AG09309 (cell line): ENCODE measurements around the gene SERBP1.
"Not testable (repeated sequence)": the region's sequence is repeated elsewhere in the genome, so short reads cannot be mapped to it uniquely, and the experiment has no call there.

ENCODE experiments used
- DNase-seq: peaks from one replicate; pipeline ENCODE4 v3.0.0-alpha.2; 2010; ENCODE audit warnings: low read depth
- H3K4me3 ChIP-seq: 2 replicates; pipeline ENCODE4 v1.5.1; 2011; ENCODE audit warnings: mild to moderate bottlenecking, low read depth, low read length, moderate library complexity; ENCODE audit not compliant: control insufficient read depth
- TF ChIP-seq, protein P1 (sequence below): IDR thresholded peaks from 2 replicates; pipeline ENCODE4 v1.5.1; 2011; ENCODE audit warnings: mild to moderate bottlenecking, low read depth, low read length, inconsistent platforms; ENCODE audit not compliant: insufficient read depth, control insufficient read depth; ENCODE audit errors: missing control alignments

Gene SERBP1

GRCh38 chr1:67459068-67459467 is 28.9 kb upstream of the SERBP1 start:
- H3K4me3 ChIP-seq = no peak overlapping the region
- DNase-seq = no peak
- TF ChIP-seq, protein P1, sequence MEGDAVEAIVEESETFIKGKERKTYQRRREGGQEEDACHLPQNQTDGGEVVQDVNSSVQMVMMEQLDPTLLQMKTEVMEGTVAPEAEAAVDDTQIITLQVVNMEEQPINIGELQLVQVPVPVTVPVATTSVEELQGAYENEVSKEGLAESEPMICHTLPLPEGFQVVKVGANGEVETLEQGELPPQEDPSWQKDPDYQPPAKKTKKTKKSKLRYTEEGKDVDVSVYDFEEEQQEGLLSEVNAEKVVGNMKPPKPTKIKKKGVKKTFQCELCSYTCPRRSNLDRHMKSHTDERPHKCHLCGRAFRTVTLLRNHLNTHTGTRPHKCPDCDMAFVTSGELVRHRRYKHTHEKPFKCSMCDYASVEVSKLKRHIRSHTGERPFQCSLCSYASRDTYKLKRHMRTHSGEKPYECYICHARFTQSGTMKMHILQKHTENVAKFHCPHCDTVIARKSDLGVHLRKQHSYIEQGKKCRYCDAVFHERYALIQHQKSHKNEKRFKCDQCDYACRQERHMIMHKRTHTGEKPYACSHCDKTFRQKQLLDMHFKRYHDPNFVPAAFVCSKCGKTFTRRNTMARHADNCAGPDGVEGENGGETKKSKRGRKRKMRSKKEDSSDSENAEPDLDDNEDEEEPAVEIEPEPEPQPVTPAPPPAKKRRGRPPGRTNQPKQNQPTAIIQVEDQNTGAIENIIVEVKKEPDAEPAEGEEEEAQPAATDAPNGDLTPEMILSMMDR = no peak

DNA sequence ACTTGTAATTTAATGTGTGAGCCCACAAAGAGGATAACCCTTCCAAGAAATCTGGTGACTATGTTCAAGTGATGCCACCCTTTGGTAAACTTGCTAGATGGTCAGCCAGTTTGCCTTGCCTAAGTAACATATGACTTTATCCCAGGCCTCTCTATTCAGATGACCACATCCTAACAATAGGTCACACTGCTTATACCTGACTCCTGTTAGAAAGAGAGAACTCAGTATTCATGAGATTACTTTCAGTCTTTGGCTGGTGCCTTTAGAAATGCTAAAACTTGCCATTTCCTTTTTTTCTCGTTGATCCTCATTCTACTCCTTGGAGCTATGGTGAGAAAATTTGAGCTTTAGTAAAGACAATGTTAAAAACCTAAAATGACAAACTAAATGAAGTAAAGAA is 28.5 kb upstream of the SERBP1 start:
- TF ChIP-seq, protein P1 = no peak
- no peak overlapping the region for H3K4me3 ChIP-seq
- no peak for DNase-seq

DNA sequence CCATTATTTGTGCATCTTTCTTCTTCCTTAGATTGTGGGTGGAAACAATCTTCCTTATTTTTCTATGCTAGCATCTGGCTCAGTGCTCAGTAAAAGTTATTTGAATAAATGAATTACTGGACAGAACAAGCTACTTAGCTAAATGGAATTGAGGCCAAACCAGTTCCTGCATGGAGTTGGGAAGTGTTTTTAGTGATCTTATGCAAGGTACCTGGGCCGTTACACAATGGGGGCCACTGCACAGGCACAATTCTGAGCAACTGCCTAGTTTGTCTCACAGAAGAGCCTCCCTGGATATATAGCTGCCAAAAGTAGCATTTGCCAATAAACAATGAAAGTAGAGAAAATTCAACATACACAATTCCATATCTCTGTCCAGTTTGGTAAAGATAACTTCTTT is 27.0 kb upstream of the SERBP1 start:
- TF ChIP-seq, protein P1 = no peak
- no peak overlapping the region for H3K4me3 ChIP-seq
- DNase-seq = no peak

- no peak overlapping the region for H3K4me3 ChIP-seq
- no peak for DNase-seq
- TF ChIP-seq, protein P1 = no peak
These were observed 21.6 kb upstream of the SERBP1 start for GRCh38 chr1:67451815-67452214.

DNA sequence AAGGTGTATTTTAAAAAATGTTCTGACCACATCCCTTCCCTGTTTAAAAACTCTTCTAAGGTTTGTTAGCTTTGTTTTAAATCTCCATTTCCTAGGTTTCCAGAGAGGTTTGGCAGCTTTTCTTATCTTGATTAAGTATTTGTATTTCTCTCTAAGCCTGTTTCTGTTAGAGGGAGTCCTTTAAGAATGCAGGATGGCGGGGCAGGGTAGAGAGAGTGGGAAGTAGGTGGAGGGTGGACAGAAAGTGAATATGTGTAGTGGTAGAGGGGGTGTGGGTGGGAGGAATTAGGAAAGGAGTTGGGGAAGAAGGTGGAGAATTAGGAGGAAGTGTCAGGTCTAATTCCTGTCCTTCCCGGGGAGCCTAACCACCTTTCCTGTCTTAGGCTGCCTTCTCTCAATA is 21.2 kb upstream of the SERBP1 start:
- DNase-seq = no peak
- H3K4me3 ChIP-seq = no peak overlapping the region
- TF ChIP-seq, protein P1 = no peak

DNA sequence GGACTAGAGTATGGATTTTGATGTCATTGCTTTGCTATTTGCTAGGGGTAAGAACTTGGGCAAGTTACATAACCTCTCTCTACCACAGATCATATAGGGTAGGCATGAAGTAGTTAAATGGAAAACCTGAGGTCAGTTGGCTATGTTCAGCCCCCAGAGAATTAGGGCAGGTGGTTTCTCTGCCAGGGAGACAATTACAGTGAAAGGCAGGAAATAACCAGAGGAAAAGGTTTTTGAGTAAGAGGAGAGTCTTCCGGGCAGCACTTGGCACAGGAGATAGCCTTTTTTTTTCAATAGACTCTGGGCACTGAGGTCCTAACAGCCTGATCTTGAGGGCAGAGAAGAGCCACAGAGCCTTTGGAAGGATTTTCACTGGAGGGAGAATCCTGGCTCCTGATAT is 16.7 kb upstream of the SERBP1 start:
- DNase-seq = no peak
- TF ChIP-seq, protein P1 = no peak

GRCh38 chr1:67446014-67446413 is 15.8 kb upstream of the SERBP1 start:
- DNase-seq, H3K4me3 ChIP-seq: not testable (repeated sequence)

More for the DNA sequence above, 16.7 kb upstream of the SERBP1 start:
- no peak overlapping the region for H3K4me3 ChIP-seq
